ENCODE data around the gene ANKRD13D.

Gene ANKRD13D

GRCh38 chr11:67266449-67267187 is 22.5 kb upstream of the ANKRD13D start, which contains the start of gene GRK2:
GRK2 (plus strand) TSS chr11:67266473; CDS start chr11:67266700, 227 bp downstream.
- TF ChIP-seq CTCF (IDR thresholded peaks at IDR 0.05; ENCODE audit: insufficient read depth, low read depth, low read length, missing control alignments): no peak
- DNase-seq (ENCODE audit: low read depth): peak; percentile 60
- H3K4me3 ChIP-seq (ENCODE audit: low read length): peak within 1 kb of the TSS; percentile 79

GRCh38 chr11:67267188-67268080 is 21.7 kb upstream of the ANKRD13D start:
- no peak for DNase-seq (ENCODE audit: low read depth)
- TF ChIP-seq CTCF (IDR thresholded peaks at IDR 0.05; ENCODE audit: insufficient read depth, low read depth, low read length, missing control alignments): no peak
- H3K4me3 ChIP-seq (ENCODE audit: low read length): peak overlapping the region; percentile 79

DNA sequence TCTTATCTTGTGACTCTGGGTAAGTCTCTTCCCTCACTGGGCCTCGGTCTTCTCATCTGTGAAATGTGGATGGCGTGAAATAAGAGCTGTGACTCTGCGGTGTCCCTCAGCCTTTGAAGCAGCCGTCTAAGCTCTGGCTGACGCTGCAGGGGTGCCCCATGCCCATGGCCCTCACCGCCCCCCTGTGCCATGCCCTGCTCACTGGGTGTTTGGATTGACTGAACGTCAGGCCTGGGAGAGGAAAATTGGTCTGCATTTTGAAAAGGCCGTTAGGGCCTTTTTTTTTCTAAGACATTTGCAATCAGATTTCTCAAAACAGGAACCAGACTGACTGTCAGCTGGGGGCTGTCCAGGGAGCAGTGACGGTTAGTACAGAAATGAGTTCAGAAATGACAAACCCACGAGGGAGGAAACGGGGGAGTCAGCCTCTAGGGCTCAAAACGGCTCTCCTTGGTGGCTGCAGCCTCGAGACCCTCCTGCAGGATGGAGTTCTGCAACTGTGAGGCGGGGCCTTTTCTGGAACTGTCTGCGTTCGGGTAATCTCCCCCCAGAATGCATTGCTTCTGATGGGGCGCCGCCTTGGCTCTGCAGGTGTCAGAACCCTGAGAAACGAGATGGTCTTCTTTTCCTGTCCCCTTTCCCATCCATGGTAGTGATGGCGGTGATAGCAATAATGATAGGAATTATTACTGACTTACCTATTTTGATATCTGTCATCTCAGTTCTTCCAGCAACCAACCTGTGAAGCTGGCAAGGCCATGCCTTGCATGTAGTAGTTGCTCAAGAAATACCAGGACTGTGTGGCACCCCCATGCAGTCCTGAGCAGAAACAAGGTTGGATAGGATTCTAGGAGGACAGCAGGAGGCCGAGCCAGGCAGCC is 20.8 kb upstream of the ANKRD13D start:
- peak overlapping the region; percentile 79 for H3K4me3 ChIP-seq (ENCODE audit: low read length)
- no peak for DNase-seq (ENCODE audit: low read depth)
- no peak for TF ChIP-seq CTCF (IDR thresholded peaks at IDR 0.05; ENCODE audit: insufficient read depth, low read depth, low read length, missing control alignments)

DNA sequence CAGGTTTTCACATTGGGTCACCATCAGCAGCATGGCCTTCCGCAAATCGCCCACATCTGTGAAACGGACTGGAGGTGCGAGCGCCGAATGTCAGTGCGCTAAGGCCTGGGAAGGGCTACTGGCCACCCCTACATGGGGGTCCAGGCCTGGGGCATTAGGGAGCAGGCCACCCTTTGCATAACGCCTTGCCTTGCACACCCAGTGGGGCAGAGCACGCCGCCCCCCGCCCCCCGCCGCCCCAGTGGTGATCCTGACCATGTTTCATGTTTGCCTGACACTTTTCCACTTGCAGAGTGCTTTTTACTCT is 20.2 kb upstream of the ANKRD13D start:
- no peak for DNase-seq (ENCODE audit: low read depth)
- TF ChIP-seq CTCF (IDR thresholded peaks at IDR 0.05; ENCODE audit: insufficient read depth, low read depth, low read length, missing control alignments): no peak
- H3K4me3 ChIP-seq (ENCODE audit: low read length): no peak overlapping the region

- no peak for TF ChIP-seq CTCF (IDR thresholded peaks at IDR 0.05; ENCODE audit: insufficient read depth, low read depth, low read length, missing control alignments)
- DNase-seq (ENCODE audit: low read depth): no peak
- H3K4me3 ChIP-seq (ENCODE audit: low read length): peak overlapping the region; percentile 20
These were observed 19.5 kb upstream of the ANKRD13D start for GRCh38 chr11:67269401-67270255.

Measured in epithelial cell of esophagus (primary cell).